OCI-LY3 (cell line): ENCODE results near the gene LDLRAD4.

ENCODE experiments used
- EZH2phosphoT487 ChIP-seq: fragments of 200-600 bp; shearing (Covaris generic); IDR thresholded peaks from 2 replicates; pipeline ENCODE4 v1.6.1; 2018; ENCODE audit warnings: antibody characterized with exemption, mixed run types, low read depth
- TF ChIP-seq, protein P1 (sequence below): fragments of 200-600, 300-600 bp; sonication (generic); IDR thresholded peaks from 2 replicates; pipeline ENCODE4 v1.5.1; 2014; ENCODE audit warnings: antibody characterized with exemption, low read length, low read depth

- TF ChIP-seq, protein P1, sequence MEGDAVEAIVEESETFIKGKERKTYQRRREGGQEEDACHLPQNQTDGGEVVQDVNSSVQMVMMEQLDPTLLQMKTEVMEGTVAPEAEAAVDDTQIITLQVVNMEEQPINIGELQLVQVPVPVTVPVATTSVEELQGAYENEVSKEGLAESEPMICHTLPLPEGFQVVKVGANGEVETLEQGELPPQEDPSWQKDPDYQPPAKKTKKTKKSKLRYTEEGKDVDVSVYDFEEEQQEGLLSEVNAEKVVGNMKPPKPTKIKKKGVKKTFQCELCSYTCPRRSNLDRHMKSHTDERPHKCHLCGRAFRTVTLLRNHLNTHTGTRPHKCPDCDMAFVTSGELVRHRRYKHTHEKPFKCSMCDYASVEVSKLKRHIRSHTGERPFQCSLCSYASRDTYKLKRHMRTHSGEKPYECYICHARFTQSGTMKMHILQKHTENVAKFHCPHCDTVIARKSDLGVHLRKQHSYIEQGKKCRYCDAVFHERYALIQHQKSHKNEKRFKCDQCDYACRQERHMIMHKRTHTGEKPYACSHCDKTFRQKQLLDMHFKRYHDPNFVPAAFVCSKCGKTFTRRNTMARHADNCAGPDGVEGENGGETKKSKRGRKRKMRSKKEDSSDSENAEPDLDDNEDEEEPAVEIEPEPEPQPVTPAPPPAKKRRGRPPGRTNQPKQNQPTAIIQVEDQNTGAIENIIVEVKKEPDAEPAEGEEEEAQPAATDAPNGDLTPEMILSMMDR, result no peak
- TF ChIP-seq EZH2phosphoT487, result no peak
Observed at GRCh38 chr18:13306583-13306982, 88.0 kb downstream of the LDLRAD4 start.
